GM21423 (cell line): ENCODE results near the gene WDSUB1.

Experiments used
- ATAC-seq: cut with Tn5 transposase; IDR thresholded peaks from one replicate; pipeline ENCODE4 v1.9.1; 2021; ENCODE audit warnings: mild to moderate bottlenecking, moderate library complexity; ENCODE audit not compliant: unreplicated experiment

WDSUB1 gene

DNA sequence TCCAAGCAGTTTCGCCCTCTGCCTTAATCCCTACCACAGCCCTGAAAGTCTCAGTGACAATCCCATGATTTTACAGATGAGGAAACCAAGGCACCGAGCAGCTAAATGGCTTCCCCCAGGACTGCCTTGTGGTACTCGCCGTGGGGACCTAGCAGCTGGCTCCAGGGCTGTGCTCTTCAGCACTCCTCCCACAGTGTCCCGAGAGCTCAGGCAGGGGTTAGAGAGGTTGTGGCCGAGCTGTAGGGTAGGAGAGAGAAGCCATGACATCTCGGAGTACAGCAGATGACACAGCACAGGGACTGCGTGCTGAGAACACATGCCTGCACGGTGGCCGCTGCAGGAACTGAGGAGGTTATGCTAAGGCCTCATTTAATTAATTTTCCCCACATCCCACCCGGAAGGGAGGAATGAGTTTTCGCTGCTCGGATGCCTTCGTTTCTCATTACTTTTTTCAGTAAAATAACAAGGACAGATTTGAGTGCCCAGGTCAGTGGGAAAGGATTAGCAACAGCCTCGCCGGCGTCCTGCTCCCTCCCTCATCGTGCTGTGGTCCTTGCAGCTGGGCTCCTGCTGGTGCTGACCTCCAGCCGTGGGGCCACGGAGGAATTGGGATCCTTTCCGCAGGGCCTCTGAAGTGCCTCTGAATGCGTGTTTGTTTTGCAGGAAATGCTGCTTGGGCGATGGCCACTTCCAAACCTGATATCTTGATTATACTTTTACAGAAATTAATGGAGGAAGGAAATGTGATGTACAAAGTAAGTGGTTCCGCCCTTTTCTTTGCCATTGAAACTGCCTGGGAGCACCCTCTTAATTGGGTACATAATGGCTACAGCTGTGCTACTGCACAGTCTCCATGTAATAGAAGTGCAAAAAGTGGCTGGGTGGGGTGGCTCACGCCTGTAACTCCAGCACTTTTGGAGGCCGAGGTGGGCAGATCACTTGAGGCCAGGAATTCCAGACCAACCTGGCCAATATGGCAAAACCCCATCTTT lies 61.2 kb downstream of the WDSUB1 start:
- ATAC-seq, result no peak

- no peak for ATAC-seq
These were observed 62.3 kb downstream of the WDSUB1 start for GRCh38 chr2:159224061-159224813.

DNA sequence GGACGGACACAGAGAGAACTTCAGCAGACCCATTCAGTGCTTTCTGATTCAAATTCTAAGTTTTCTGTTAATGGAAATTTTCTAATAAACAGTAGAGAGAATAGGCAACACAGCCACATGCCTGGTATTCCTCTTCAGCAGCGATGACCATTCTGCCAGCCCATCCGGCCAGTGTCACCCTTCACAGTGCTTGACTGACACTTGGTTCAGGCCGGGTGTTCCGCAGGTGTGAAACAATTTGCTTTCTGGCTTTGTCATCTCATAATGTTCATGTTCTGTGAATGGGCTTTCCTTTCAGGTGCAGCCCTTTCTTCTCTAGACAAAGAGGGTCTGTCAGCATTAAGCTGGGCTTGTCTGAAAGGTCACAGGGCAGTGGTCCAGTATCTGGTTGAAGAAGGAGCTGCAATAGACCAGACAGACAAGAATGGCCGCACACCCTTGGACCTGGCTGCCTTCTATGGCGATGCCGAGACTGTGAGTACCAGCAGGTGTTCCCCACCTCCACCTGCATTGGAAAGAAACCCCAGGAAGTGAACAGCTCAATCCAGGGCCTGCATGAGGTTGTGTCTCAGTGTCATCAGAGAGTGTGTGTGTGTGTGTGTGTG lies 67.0 kb downstream of the WDSUB1 start:
- ATAC-seq, result no peak

DNA sequence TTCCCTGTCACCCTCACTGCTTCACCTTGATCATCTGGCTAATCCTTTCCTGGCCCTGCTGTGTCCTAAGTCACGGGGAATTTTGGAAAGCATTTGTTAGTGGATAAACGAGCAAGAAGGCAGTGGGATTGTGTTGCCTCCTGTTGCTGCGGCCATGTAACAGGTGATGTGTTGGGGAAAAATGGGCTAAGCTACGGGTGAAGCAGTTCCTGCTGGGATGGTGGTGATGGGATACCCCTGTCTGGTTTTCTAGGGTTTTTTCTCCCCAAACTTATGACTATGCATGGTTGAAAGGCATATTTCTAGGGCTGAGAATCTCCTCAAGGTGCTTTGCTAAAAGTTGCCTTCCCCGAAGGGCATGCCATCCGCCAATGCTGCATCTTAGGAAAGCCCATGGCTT lies 68.1 kb downstream of the WDSUB1 start:
- no peak for ATAC-seq

GRCh38 chr2:159217676-159218075 lies 68.8 kb downstream of the WDSUB1 start:
- no peak for ATAC-seq

DNA sequence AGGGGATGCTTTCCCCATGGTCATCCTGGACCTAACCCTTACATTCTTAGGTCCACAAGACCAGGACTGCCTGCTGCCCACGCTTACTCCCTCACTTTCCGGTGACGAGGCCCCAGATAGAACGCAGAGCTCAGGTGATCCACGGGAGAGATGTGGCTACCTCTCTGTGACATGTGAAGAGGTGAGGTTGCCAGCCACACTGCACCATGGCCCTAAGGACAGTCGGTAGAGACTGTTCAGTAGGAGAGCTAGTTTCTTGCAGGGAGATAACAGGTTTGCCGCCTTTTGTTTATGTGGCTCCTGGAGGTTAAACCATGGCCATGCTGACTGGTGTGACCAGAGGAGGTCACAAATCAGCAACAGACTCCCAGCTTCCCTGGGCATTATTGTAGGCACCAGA lies 71.4 kb downstream of the WDSUB1 start:
- no peak for ATAC-seq

GRCh38 chr2:159214325-159214865 lies 72.1 kb downstream of the WDSUB1 start:
- ATAC-seq, result no peak

- ATAC-seq, result no peak
These were observed 73.2 kb downstream of the WDSUB1 start for GRCh38 chr2:159213296-159213695.

DNA sequence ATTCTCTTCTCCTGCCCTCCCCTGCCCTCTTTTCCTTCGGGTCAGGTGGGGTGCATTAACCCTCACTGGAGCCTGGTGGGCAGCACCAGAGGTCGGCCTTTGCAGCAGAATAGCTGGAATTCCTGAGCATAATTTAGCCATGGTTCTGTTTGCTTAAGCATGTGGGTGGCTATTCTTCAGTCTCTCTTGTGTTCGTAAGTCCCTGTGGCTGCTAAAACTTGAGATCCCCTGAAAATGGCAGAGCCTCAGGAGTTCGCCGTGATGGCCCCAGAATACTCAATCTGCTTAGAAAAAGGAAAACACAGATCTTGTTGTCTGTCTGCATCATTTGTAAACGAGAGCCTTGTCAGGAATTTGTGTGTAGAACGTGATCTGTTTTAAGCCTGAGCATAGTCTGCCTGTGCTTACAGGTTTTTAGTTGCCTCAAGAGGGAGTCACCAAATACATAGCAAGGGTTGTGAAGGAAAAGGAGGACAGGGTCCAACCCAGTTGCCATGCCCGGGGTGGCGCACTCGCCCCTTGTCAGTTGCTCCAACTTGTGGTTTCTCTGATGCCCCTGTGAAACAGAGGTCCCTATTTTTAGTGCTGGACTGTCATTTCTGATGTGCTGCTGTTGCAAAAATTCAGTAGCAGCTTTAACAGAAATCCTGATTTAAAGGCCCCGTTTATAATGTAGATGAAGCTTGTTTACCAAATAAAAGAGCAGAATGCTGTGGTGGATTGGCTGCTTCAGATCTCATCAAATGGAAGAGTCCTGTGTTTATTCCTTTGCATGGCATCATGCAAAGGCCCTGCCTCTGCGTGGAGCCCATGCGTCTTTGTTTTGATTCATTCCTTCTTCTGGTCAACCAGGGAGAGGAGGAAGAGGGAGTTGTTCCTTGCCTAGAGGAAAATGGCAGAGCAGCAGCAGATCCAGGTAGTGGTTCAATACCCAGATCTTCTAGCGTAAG lies 74.8 kb downstream of the WDSUB1 start:
- ATAC-seq, result no peak

- ATAC-seq, result peak; percentile 89
These were observed 76.9 kb downstream of the WDSUB1 start for GRCh38 chr2:159209341-159210306.

DNA sequence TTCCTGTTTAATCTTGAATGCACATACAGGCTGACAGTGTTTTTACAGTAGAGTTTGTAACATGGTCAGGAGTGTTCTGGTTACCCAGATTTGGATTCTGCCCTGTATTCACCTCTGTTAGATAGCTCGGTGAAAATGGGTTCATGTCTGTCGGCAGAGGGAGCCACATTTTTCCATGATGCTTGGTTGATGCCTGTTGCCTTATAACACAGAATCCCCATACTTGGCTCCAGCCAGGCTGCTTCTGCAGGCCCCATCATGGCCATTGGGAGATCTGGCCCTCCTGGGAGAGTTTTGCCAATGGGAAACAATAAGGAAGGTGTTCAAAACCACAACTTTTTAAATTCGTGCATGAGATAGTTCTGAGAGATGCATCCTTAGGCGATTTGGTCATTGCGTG lies 78.1 kb downstream of the WDSUB1 start:
- ATAC-seq, result no peak

DNA sequence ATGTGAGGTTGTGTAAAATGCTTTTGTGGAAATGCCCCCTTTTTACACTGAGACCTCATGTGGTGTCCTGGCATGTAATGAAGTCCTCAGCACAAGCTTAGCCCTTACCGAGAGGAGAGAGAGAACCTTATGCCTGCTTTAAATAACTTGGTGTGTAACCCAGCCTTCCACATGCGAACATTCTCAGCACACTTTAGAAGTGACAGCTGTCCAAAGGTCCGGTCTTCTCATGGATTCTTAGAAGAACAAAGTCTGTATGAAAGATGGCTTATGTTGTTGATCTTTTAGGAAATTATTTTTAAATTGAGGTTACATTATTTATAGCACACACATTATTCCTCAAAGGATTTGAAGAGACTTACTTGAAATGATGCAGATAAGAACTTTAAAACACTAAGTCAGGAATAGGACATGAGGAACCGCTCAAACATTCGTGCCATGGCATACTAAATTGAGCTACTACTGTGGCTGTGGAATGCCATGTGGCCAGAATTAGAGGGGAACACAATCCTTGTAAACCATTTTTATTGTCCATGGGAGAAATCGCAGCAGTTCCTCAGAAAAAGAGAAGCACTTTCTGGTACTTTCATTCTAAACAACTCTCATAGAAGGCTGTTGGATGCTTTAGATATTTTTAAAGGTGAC lies 79.6 kb downstream of the WDSUB1 start:
- ATAC-seq, result no peak

- ATAC-seq, result no peak
These were observed 81.9 kb downstream of the WDSUB1 start for GRCh38 chr2:159204381-159205144.

GRCh38 chr2:159202568-159203071 lies 83.9 kb downstream of the WDSUB1 start:
- ATAC-seq, result no peak

DNA sequence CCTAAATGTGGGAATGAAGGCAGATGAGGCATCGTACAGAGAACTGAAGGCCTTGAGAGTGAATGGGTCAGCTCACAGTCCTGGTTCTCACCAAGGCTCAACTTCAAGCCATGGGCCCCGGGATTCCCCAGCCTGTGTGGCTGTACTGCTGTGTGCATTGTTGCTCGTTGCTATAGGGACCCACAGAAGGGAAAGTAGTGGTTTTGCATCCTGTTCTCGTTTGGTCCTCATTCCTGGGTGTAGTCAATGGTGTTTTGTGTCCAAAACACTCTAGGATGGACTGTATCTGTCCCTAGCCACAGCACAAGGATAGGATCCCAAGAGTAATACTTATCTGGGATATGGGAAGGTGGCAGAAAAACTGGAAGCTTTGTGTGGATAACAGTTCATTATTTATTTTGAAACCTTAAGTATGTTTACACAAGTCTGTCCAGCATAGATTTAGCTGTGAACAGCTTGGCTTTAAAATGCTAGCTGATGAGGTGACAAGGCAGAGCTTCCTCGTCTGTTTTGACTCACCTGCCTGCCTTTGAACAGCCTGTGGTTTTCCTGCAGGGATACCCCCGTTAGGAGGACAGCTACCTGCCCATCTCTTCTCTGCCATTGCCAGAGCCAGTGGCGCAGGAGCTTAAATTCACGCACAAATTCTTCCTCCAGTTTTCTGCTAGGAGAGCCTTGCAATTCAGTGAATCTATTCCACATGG lies 85.0 kb downstream of the WDSUB1 start:
- peak; percentile 98 for ATAC-seq

DNA sequence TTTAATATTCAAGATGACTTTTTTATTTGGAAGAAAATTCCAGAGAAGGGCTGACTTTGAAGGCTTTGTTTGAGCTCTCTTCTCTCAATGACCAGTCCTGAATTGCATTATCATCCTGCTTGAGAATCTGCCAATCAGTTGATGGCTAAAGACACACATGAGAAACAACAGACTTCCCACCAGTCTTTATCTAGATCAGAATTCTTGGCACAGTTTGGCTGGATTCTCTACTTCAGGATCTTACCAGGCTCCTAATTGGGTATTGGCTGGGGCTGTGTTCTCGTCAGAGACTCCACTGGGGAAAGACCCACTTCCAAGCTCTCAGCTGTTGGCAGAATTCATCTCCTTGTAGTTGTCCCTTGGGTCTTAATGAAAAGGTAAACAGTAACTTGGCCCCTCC lies 86.0 kb downstream of the WDSUB1 start:
- ATAC-seq, result no peak
